CD4-positive, alpha-beta T cell (primary cell): ENCODE data around the gene IL33. TPM values are rescaled to one million over a fixed set of nuclear protein-coding genes. Genes with fewer than 3 reads are reported as not detected.

ENCODE experiments used
- ATAC-seq: fragments of 200-7000 bp; cut with Tn5 transposase; one replicate; pipeline ENCODE4 v1.10.0; 2022; ENCODE audit warnings: mild to moderate bottlenecking; ENCODE audit not compliant: poor library complexity
- CTCF ChIA-PET: fragments of 350-600 bp; sonication (Branson Sonifier 250); formaldehyde crosslinking; loops from one replicate; lab custom pipeline; 2021; ENCODE audit warnings: antibody characterized with exemption, inconsistent platforms; lab: Charles Lee
- POLR2A ChIA-PET: fragments of 350-600 bp; sonication (Branson Sonifier 250); formaldehyde crosslinking; loops from one replicate; lab custom pipeline; 2021; ENCODE audit warnings: antibody characterized with exemption, inconsistent platforms; lab: Charles Lee
- DNase-seq, 14 experiments: peaks; one replicate each; pipeline ENCODE4 v3.0.0-alpha.2; 2013 to 2020; ENCODE audit warnings: mixed read lengths in 2 of 14
- H3K27ac ChIP-seq, 2 donors: one replicate each; pipeline versions ENCODE4 v1.5.1 to v1.7.0; 2013; ENCODE audit warnings: low read length in 2 of 2, low read depth in 1 of 2, mild to moderate bottlenecking in 1 of 2
- H3K27me3 ChIP-seq, 2 experiments: 1 replicate in 1 of 2; 2 replicates in 1 of 2; pipeline versions ENCODE4 v1.6.1 to v1.7.0; 2013; ENCODE audit warnings: low read length in 2 of 2, control low read depth in 1 of 2, mild to moderate bottlenecking in 1 of 2, moderate library complexity in 1 of 2; ENCODE audit not compliant: insufficient read depth in 2 of 2, control insufficient read depth in 1 of 2
- H3K36me3 ChIP-seq: one replicate; pipeline ENCODE4 v1.6.1; 2013; ENCODE audit warnings: low read length, control low read depth; ENCODE audit not compliant: insufficient read depth
- H3K4me1 ChIP-seq: one replicate; pipeline ENCODE4 v1.6.1; 2013; ENCODE audit warnings: low read length, control low read depth; ENCODE audit not compliant: insufficient read depth
- H3K4me3 ChIP-seq: one replicate; pipeline ENCODE4 v1.5.1; 2013; ENCODE audit warnings: mild to moderate bottlenecking, low read length, moderate library complexity
- H3K9me3 ChIP-seq, 2 experiments: 1 replicate in 1 of 2; 2 replicates in 1 of 2; pipeline versions ENCODE4 v1.6.1 to v1.7.0; 2013; ENCODE audit warnings: low read length in 2 of 2, mild to moderate bottlenecking in 2 of 2, control low read depth in 1 of 2, moderate library complexity in 1 of 2; ENCODE audit not compliant: control insufficient read depth in 1 of 2, insufficient read depth in 1 of 2
- H3K27ac Mint-ChIP-seq: one replicate; pipeline ENCODE4 v1.8.0; 2020; ENCODE audit warnings: mixed read lengths
- H3K27me3 Mint-ChIP-seq: one replicate; pipeline ENCODE4 v1.8.0; 2021; ENCODE audit warnings: mixed read lengths
- H3K36me3 Mint-ChIP-seq: one replicate; pipeline ENCODE4 v1.8.0; 2021; ENCODE audit warnings: low read depth, mixed read lengths
- H3K4me1 Mint-ChIP-seq: one replicate; pipeline ENCODE4 v1.8.0; 2021; ENCODE audit warnings: low read depth, mixed read lengths
- H3K4me3 Mint-ChIP-seq: one replicate; pipeline ENCODE4 v1.8.0; 2020; ENCODE audit warnings: mild to moderate bottlenecking, mixed read lengths
- H3K9me3 Mint-ChIP-seq: one replicate; pipeline ENCODE4 v1.8.0; 2020; ENCODE audit warnings: mixed read lengths
- intact Hi-C, 2 experiments: fragments of 100-400 bp; cut with DNase I in 1 of 2; cut with micrococcal nuclease in 1 of 2; formaldehyde crosslinking; loops; one replicate each; pipeline versions ENCODE4 v1.15.1 to v1.9.0; 2023 to 2025; cut with DNase I, micrococcal nuclease
- total RNA-seq, 174 experiments: library from RNA in 2 of 174; stranded (reverse) in 2 of 174; gene quantifications; one replicate each; pipeline ENCODE4 v1.2.3 and lab custom pipeline; 2021 to 2026
- TF ChIP-seq, protein P1 (sequence below): fragments of 200-600 bp; IDR thresholded peaks from one replicate; pipeline ENCODE4 v1.8.0; 2022; ENCODE audit warnings: antibody characterized with exemption, mild to moderate bottlenecking

IL33 gene
- total RNA-seq, 2 experiments from 2014 or later, result not detected

DNA sequence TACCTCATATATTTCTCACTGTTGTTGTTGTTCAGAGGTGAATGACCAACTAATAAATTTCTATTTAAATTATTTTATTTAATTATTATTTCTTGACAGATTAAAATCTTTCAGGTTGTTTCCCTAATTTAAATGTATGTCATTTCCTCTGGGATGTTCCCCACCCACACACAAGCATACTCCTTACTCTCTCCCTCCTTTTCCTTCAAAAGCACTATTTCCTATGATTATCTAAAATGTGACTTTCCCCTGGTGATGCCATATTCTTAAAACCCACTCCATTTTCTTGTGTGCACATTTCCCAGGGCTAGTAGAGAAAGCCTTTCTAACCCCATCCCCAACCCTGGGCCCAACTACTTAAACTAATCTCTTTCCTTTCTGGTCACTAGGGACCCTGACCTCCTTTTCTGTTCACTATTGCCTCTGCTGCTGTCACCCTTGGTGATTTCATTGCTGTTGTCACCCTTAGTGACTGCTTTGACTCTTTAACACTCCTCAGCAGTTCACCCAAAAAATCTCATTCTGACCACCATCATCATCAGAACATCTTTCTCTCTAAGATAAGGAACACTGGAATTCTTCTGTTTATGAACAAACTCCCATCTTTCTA, 16.8 kb downstream of the IL33 start:
- Mint-ChIP-seq H3K36me3 (no peaks in the 10 kb centered on the region), H3K27ac (no peak overlapping the region), H3K27me3 (no peaks in the 10 kb centered on the region), H3K9me3 (no peaks in the 10 kb centered on the region), H3K4me1 (no peaks in the 10 kb centered on the region), H3K4me3 (no peak overlapping the region)
- DNase-seq (no peak), ATAC-seq (no peak)
- Histone ChIP-seq H3K9me3 (no peaks in the 10 kb centered on the region), H3K27me3 (peaks cover 7 to 16% of the 10 kb centered on the region in 2 experiments), H3K27ac (no peak overlapping the region), H3K4me3 (no peak overlapping the region), H3K4me1 (no peaks in the 10 kb centered on the region), H3K36me3 (no peaks in the 10 kb centered on the region)
- intact Hi-C loops, result no loop called here
- TF ChIP-seq, protein P1, sequence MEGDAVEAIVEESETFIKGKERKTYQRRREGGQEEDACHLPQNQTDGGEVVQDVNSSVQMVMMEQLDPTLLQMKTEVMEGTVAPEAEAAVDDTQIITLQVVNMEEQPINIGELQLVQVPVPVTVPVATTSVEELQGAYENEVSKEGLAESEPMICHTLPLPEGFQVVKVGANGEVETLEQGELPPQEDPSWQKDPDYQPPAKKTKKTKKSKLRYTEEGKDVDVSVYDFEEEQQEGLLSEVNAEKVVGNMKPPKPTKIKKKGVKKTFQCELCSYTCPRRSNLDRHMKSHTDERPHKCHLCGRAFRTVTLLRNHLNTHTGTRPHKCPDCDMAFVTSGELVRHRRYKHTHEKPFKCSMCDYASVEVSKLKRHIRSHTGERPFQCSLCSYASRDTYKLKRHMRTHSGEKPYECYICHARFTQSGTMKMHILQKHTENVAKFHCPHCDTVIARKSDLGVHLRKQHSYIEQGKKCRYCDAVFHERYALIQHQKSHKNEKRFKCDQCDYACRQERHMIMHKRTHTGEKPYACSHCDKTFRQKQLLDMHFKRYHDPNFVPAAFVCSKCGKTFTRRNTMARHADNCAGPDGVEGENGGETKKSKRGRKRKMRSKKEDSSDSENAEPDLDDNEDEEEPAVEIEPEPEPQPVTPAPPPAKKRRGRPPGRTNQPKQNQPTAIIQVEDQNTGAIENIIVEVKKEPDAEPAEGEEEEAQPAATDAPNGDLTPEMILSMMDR, result no peak
- ChIA-PET POLR2A (no interaction called here), CTCF (no interaction called here)

DNA sequence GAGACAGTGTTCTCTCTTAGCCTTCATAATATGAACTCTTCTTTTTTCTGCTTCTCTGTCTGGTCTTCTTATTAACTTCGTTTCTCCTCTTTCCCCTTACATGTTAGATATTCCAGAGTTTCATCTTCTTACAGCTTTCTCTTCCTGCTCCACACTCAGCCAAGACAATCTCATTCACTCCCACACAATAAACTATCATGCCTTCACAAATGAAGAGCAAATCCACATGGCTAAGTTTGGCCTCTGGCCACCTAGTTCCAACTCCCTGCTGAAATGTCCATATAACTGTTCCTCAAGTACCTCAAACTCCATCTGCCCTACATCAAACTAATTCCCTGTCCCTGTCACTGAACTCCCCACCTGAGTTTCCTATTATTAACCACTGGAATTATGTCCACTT, 18.4 kb downstream of the IL33 start:
- DNase-seq (no peak), ATAC-seq (no peak)
- intact Hi-C loops, result no loop called here
- no peaks in the 10 kb centered on the region for H3K4me1 Mint-ChIP-seq
- peaks cover 3 to 6% of the 10 kb centered on the region in 2 experiments for H3K27me3 ChIP-seq
- H3K27me3 Mint-ChIP-seq, result no peaks in the 10 kb centered on the region
- H3K27ac Mint-ChIP-seq, result no peak overlapping the region
- H3K4me3 ChIP-seq, result no peak overlapping the region
- POLR2A ChIA-PET, result no interaction called here
- H3K36me3 Mint-ChIP-seq, result no peaks in the 10 kb centered on the region
- H3K4me3 Mint-ChIP-seq, result no peak overlapping the region
- TF ChIP-seq, protein P1, result no peak
- CTCF ChIA-PET, result no interaction called here
- H3K9me3 Mint-ChIP-seq, result no peaks in the 10 kb centered on the region
- H3K9me3 ChIP-seq, result no peaks in the 10 kb centered on the region
- no peaks in the 10 kb centered on the region for H3K4me1 ChIP-seq
- H3K27ac ChIP-seq, result no peak overlapping the region
- no peaks in the 10 kb centered on the region for H3K36me3 ChIP-seq

DNA sequence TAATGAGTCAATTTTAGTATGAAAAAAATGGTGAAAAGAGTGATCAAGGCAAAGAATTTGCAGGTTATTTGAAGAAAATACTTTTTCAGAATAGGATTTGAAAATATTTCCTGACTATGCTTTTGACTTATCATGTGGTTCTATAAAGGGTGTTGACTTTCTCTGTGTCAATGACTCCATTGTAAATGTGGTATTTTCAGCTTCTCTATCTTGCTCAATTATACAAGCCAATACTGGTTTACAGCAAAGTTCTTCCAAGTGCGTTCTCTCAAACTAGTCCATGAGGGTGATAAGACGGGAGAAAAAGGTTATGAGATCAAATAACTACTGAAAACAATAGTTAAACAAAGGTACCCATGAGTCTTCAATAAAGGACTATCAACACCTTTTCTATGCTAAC, 21.7 kb downstream of the IL33 start:
- Mint-ChIP-seq H3K36me3 (no peaks in the 10 kb centered on the region), H3K9me3 (no peaks in the 10 kb centered on the region), H3K4me3 (no peak overlapping the region), H3K27me3 (peaks cover 10% of the 10 kb centered on the region), H3K4me1 (no peaks in the 10 kb centered on the region), H3K27ac (no peak overlapping the region)
- intact Hi-C loops, result no loop called here
- CTCF ChIA-PET, result no interaction called here
- H3K27ac ChIP-seq, result no peak overlapping the region
- ATAC-seq, result no peak
- POLR2A ChIA-PET, result no interaction called here
- TF ChIP-seq, protein P1, result no peak
- no peaks in the 10 kb centered on the region for H3K4me1 ChIP-seq
- H3K36me3 ChIP-seq, result no peaks in the 10 kb centered on the region
- H3K27me3 ChIP-seq, result peaks cover 3% of the 10 kb centered on the region in 2 experiments
- no peaks in the 10 kb centered on the region for H3K9me3 ChIP-seq
- no peak overlapping the region for H3K4me3 ChIP-seq
- DNase-seq, result no peak
